ENCODE data around the gene SDK2.
"Not testable (repeated sequence)": the region's sequence is repeated elsewhere in the genome, so short reads cannot be mapped to it uniquely, and the experiment has no call there.

SDK2 gene

DNA sequence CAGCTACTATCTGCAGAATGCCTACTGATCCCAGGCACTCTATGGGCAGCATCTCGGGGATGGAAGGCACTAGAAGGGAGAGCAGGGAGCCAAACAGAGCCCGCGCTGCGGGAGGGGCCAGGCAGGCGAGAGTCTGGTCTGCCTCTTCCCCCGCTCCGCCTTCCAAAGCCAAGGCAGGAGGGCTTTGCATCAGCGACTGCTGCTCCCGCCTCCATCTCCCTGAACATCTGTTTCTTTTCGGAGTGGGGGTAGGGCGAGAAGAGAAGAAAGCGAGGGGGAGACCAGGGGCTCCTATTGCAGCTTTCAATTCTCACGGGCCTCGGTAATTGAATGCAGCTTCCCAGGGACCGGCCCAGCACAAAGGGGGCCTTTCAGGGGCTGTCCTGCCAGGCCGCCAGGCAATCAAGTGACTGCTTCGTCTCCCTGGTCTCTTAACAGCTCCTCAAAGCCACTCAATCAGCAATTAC lies 301.0 kb downstream of the SDK2 start:
- no peak for DNase-seq (ENCODE audit: low read depth)

DNA sequence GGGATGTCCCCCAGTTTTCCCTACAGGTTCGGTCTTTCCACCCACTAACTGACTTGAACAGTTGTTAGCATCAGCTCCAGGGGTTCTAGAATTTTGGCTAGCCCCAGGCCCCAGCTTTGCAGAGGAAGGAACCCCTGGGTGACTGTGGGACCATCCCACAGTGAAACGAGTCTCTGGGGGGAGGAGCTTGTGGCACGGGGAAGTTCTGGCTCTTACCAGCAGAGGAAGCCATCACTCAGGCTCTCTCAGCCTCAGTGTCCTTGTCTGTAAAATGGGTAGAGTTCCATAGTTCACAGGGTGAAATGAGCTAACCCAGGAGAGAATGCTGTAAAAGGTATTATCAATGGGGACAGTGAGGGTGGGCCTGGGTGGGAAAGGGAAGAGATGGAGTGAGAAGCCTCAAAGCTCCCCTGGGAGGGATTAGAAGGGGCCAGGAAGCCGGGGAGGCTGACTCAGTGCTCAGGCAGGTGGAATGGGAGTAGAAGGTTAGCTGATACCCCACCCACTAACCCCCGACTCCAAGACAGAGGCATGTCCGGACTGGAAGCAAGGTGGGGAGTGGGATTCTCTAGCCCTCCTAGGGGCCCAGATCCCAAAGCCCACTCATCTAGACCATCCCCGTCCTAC lies 301.6 kb downstream of the SDK2 start:
- DNase-seq (ENCODE audit: low read depth) = no peak

DNA sequence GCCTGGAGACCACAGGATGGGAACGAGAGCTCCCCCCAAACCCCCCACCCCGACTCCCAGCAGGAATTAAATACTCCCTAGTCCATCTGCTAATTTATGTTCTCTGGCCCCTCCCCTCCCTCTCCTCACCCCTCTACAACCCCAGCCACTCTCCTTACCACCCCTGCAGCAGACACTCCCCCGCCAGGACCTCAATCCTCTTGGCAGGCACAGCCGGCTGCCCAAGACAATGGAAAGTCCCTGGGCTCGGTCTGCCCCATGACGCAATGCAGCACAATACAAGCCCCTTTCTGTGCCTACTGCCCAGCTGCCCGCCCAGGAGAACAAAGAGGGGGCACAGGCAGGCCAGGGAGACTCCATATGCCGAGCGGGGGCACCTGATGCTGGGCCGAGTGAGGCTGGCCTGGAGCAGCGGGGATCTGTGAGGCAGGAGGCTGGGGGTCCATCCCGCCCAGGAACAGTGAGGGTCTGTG lies 302.2 kb downstream of the SDK2 start:
- no peak for DNase-seq (ENCODE audit: low read depth)

DNA sequence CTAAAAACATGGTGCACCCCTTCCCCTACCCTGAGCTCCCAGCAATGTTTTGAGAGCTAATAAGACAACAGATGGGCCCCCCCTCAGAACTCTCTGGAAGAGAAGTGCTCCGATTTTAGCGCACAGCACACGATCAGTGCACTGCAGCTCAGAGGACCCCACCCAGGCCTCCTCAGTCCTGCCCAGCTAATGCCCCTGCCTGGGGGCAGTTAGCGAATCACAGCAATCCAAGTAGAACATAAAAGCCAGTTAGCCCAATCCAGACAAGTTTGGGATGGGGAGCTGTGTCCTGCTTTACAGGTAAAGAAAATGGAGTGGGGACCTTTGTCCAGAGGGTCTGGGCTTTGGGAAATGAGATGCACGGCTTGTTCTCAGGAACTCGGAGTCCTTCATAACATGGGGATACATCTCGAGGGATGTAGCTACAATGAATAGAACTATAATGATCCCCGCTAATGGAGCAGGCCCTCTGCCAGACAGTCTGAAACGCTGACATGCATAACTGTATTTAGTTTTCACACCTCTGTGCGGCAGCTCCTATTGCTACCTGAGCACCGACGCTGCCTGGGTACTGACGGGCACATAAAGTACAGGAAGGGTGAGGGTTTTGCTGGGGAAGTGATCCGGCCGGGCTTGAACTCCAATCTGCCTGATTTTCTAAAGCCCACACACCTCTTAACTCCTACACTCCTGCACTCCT lies 302.7 kb downstream of the SDK2 start:
- no peak for DNase-seq (ENCODE audit: low read depth)

DNA sequence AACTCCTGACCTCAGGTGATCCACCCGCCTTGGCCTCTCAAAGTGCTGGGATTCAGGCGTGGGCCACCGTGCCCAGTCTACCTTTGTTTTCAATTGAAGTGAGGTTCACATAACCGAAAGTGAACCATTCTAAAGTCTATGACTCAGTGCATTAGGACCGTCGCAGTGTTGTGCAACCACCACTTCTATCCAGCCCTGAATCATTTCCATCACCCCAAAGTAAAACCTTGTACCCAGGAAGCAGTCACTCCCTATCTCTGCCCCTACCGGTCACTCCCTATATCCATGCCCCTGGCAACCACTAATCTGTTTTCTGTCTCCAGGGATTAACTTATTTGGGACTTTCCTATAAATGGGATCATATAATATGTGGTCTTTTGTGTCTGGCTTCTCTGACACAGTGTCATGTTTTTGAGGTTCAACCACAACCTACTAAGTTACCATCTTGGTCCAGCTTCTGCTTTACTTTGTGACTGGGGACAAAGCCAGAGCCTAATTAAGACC lies 304.1 kb downstream of the SDK2 start:
- no peak for DNase-seq (ENCODE audit: low read depth)

DNA sequence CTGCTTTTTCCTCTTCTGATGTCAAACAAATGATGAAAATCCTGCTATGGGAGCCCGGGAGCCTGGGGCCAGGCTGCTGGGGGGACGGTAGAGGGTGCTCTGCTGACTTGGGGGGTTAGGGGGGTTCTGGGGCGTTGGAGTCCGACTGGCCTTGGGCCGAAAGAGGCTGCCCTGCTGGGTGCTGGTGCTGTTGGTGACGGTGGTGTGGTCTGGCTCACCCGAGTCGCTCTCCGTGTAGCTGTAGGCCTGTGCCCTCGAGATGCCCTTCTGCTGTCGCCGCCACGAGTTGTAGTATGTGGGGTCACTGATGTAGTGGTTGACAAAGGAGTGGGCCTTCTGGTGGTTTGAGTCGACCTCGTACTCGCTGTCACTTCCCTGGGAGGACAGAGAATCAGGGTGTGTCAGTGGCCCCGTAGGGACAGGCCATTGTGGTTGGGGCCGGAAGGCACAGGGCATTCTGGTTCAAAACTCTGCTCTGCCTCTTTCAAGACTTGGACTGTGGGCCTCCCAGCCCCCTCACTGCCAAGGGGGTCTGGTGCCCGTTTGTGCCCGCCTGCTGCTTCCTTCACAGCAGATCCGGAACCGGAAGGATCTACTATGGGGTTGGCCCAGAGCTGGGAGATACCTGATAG lies 305.6 kb downstream of the SDK2 start:
- no peak for DNase-seq (ENCODE audit: low read depth)

DNA sequence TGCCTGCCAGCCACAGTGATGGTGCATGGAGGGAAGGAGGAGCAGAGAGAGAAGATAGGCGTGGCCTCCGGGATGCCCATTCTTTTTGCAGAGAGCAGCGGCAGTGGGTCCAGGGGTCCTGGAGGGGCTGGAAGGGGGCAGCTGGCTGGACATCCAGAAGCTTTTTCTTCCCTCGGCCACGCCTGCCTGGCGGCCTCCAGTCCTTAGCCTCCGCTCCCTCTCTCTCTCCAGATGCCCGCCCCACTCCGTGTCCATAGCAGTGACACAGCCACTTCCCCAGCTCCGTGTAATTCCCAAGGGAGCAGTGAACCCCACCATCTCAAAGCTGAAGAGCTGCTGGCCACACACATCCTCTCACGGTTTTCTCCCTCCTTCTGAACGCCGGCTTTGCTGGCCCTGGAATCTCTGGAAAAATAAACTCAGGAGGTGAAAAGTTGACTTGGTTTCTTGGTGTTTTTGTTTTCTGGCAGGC lies 306.2 kb downstream of the SDK2 start:
- DNase-seq (ENCODE audit: low read depth) = no peak

DNA sequence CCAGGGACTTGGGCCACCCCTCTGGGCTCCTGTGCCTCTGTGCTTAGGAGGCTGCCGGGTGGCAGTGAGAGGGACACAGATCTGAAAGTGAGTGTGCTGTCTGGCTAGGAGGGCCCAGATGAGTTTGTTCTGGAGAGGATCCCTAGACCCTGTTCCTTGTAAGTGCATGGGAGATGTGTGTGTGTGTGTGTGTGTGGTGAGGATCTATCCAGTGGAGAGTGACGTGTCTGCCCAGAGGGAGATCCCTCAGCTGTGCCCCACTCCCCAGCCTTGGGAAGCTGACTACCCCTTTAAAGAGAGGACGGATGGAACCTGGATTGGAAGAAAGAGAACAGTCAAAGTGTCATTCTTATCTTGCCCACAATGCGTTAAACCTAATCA lies 306.9 kb downstream of the SDK2 start:
- no peak for DNase-seq (ENCODE audit: low read depth)

DNA sequence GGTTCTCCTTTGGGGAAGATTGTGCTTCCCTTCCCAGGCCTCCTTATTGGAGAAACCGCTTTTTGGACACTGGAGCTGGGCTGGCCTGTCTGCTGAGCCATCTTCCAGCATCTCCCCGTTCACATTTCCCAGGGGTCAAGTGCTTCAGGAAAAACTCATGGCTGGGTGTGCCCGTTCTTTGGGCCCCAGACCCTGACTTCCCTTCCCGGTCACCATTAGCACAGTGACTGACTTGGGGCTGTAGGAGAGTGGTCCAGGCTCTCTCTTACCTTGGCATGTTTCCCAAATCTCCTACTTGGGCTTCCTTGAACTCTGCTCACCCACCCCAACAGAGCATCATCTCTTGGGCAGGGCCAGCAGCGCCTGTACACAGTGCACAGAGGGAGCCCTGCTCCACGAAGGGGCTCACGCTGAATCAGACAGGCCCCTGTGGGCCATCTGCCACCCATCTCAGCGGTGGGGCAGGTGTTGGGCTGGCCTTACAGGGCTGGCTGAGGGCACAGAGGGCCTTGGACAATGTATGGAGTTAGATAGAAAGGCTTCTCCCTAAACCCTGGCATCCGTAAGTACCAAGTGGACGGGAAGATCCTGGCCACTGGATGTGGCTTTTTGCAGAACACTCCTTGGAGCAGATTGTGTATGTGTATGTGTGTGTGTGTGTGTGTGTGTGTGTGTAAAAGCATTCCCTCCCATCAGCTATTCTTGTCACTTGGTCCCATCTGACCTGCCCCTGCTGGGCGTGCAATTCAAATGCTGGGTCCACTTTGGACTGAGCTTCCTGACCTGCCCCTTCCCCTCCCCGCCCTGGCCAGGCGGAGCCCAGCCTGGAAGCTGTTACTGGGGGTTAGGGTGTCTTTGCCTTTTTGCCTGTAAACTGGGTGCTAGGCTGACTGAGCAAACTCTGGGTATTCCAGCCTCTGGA lies 307.6 kb downstream of the SDK2 start:
- DNase-seq (ENCODE audit: low read depth) = no peak

DNA sequence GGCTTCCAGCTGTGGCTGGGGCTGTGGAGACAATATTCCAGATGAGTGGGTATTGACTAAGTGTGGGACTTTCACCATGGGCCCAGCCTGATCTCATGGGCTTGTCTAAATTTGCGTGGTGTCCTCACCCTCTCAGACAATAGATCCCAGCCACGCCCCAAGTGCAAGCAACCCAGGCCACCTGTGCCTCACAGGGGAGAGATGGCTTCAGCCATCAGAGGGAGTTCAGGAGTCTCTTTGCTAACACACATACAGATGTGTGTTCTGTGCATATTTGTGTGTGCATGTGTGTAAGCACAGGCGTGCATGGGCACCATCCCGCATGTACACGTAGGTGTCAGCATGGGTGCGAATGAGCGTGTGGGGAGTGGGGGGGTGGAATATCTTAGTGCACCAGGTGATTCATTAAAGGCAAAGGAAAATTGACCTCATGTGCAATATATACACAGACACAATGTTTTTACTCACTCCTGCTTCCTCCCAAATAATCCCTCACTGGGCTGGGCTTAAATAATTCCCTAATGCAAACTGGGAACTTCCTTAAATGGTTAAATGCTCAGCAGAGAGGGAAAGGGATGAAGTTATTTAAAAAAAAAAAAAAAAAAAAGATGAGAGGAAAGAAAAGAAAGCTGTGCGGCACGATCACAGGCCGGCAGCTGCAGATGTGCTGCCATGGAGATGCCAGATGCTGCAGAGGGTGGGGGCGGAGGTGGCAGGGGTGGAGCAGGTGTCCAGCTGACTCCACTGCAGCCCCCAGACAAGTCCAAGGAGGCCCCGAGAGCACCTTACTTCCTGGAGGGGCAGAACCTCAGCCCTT lies 308.4 kb downstream of the SDK2 start:
- DNase-seq (ENCODE audit: low read depth) = no peak

DNA sequence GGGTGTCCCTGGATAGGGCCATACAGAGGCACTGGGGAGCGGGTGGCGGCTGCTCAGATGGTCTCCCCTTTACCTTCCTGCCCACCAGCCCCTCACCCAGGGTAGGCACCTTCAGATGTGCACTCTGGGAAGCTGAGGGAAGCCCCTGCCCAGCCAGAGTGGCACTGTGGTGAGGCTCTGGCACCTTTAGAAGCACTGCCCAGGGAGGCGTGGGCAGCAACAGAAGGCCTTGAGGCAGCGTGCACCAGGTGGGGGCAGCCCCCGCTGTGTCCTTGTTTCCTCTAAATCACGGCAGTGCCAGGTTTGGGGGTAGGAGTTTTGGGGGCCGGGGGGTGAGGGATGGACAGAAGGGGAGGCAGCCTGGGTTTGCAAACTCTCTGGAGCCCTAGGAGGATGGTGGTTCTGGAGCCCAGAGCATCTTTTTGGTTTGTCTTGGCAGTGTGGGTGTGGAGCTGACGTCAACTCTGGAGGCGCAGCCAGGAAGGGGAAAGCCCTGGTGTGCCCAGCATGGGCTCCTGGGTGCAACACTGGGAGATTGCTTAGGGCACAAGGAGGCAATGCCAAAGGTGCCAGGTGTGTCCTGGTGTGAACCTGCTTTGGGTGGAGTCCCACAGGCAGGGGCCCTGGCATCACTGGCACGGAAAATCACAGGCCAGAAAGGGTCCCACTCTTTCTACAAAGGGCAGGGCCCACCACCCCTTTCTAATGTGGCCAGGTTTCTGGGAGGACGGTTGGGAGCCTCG lies 309.3 kb downstream of the SDK2 start:
- no peak for DNase-seq (ENCODE audit: low read depth)

DNA sequence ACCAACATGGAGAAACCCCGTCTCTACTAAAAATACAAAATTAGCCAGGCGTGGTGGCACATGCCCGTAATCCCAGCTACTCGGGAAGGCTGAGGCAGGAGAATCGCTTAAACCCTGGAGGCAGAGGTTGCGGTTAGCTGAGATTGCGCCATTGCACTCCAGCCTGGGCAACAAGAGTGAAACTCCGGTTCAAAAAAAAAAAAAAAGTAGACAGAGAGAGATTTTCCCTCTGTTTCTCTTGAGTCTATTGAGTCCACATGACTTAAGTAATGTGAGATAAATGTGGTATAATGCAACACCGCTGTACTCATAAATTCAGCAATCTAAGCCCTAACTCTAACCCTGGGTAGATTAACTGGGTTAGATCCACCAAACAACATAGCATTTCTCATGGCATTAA lies 310.8 kb downstream of the SDK2 start:
- not testable (repeated sequence) for DNase-seq (ENCODE audit: low read depth)

DNA sequence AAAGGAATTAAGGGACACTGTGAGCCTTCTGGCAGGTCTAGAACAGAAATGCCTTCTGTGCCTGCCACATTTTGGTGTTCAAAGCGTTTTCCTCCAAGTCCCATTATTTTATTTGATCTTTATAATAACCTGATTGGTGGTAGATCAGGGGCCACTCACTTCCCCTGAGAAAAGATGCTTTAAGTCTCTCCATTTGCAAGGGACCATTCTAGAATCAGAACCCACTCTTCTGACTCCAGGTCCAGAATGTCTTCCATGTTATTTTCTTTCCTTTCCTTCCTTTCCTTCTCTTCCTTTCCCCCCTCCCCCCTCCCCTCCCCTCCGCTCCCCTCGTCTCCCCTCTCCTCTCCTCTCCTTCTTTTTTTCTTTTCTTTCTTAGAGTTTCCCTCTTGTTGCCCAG lies 313.2 kb downstream of the SDK2 start:
- DNase-seq (ENCODE audit: low read depth) = no peak

DNA sequence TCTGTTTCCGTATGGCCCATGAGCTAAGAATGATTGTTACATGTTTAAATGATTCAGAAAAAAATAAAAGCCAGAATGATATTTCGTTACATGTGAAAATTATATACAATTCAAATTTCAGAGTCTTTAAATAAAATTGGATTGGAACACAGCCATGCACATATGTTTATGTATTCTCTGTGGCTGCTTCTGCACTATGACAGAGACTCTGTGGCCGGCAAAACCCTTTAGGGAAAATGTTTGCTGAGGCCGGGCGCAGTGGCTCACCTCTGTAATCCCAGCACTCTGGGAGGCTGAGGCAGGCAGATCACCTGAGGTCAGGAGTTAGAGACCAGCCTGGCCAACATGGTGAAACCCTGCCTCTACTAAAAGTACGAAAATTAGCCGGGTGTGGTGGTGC lies 316.6 kb downstream of the SDK2 start:
- DNase-seq (ENCODE audit: low read depth) = no peak

DNA sequence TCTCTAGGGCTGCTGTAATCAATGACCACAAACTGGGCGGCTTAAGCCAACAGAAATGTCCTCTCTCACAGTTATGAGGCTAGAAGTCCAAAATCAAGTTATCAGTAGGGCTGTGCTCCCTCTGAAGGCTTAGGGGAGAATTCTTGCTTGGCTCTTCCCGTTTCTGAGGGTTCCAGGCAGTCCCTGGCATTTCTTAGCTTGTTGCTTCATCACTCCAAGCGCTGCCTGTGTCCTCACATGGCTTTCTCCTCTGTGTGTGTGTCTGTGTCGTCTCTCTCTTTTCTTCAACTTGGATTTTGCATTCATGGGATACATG lies 318.8 kb downstream of the SDK2 start:
- no peak for DNase-seq (ENCODE audit: low read depth)

DNA sequence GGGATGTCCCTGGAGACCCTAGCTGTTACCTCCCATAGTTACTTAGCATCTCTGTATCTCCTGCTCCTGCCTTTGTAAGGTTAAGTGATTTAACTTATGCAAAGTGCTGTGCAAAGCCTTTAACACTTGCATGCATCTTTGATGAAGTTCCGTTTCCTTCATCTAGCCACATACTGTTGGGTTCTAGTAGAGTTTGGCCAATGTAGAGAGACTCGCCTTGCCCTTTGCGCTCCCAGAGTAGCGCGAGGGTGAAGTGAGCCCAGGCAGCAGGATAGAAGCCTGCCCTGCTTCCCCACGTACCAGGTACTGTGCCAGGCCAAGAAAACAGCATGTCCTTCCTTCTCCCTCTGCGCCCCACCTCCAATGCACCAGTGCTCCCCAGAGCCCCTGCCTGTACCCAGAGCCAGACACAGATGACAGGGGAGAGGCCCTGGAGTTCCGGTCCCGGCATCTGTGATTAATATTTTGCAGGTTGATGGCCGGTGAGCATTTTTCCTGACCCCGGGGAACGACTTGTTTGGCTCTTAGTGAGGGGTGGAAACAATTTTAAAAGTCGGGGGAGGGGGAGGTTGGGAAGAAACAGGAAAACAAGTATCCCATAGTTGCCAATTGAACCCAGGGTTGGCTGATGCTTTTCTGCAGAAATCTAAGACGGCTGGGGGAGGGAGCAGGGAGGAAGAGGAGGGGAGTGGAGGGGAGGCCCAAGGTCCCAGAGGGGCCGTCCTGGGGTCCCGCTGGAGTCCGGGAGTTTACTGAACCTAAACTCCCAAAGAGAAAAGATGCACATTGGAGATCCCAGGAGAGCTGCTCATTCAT lies 319.3 kb downstream of the SDK2 start:
- no peak for DNase-seq (ENCODE audit: low read depth)

DNA sequence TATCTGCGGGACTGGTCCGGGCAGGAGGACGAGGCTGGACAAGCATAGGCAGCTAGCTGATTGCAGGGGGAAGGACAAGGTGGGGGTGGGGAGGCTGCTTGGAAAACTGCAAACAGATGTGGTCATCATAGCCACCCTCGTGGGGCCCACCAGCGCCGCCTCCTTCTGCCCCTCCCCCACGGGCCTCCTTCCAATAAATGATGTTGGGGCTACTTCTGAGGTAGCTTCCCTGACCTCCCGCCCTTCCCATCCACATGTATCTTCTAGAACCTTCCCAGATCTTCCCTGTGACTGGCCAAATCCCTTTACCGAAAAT lies 320.1 kb downstream of the SDK2 start:
- DNase-seq (ENCODE audit: low read depth) = no peak

DNA sequence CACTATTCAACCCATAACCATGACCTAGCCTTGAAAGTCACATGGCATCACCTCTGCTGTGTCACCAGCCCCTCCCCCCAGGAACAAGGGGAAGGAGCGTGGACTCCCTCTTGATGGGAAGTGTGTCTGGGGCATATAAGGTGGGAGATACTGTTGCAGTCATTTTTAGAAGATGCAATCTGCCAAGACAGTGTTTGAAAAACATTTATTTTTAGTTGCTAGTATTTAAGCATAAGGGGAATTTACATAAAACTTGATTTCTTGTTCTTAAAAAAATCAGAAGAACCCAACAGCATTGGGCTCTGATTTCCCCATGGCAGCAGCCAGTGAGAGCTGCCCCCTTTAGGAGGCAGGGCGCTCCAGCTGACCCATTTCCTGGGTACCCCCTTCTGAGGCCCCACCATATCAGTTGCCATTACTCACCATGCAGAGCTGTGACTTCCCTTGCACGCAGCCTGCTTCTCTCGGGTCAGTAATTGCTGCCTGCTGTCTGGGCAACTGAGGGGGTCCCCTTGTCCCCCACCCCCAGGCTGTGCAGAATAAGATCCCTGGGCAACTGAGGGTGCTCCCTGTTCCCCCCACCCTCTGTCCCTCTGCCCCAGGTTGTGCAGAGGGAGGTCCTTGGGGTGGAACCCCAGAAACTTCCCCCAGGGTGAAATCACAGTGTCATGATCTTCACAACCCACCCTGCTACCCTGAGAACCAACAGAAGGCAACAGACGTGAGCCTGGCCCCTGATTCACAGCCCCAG lies 320.7 kb downstream of the SDK2 start:
- DNase-seq (ENCODE audit: low read depth) = no peak

DNA sequence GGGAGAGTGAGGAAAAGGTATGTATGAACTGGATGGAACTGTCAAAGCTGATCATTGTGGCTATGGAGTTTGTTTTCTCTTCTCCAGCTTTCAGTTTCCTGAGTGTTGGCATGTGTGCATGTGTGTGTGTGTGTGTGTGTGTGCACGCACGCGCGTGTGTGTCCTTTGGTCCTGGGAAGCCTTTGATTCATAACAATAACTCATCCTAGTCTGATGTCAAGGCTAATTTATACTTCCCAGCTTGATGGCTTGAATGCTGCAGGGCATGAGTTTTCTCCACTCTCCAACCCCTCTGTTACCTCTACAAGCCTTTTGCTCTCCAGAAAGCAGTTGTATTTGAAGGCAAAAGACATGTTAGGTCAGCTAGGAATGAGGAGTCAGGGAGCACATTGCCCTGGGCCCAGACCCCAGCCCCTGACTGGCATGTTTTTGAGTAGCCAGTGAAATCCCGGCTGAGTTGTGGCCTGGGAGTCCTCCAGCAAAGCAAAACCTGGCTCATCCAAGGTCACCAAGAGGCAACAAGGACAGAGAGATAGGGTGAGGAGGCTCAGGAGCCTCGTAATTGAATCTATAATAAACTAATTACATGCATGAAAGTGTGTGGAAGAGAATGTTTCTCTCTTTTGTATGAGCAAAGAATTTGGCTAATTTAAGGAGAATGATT lies 323.5 kb downstream of the SDK2 start:
- DNase-seq (ENCODE audit: low read depth) = no peak
